Mucosa of descending colon (tissue), 3 donors: ENCODE data around the gene KLF1. TPM values are rescaled to one million over a fixed set of nuclear protein-coding genes. Genes with fewer than 3 reads are reported as not detected.
"Not testable (repeated sequence)": the region's sequence is repeated elsewhere in the genome, so short reads cannot be mapped to it uniquely, and the experiment has no call there.

Experiments
- ATAC-seq: fragments of 200-7000 bp; cut with Tn5 transposase; one replicate; pipeline ENCODE4 v1.9.1; 2020; ENCODE audit warnings: mild to moderate bottlenecking, moderate library complexity
- DNase-seq, 3 donors: peaks; one replicate each; pipeline ENCODE4 v3.0.0-alpha.2; 2020
- H3K36me3 ChIP-seq: fragments of 200-600 bp; one replicate; pipeline ENCODE4 v1.8.0; 2021; ENCODE audit warnings: low read depth, mild to moderate bottlenecking
- H3K4me1 ChIP-seq: fragments of 200-600 bp; one replicate; pipeline ENCODE4 v1.8.0; 2021; ENCODE audit warnings: low read depth, mild to moderate bottlenecking
- H3K4me3 ChIP-seq: fragments of 200-600 bp; one replicate; pipeline ENCODE4 v1.8.0; 2021; ENCODE audit warnings: mild to moderate bottlenecking
- H3K9me3 ChIP-seq: fragments of 200-600 bp; one replicate; pipeline ENCODE4 v1.8.0; 2021; ENCODE audit warnings: mild to moderate bottlenecking
- intact Hi-C, 2 donors: fragments of 100-400 bp; cut with DNase I in 1 of 2; cut with micrococcal nuclease in 1 of 2; formaldehyde crosslinking; loops; one replicate each; pipeline versions ENCODE4 v1.11.0 to v1.11.1; 2022; cut with DNase I, micrococcal nuclease
- total RNA-seq, 3 donors: library from RNA; stranded (reverse); fragmentation: NEBNext Ultra II Directional in 2 of 3; extraction: Animal tissue kit (Norgen Biotek cat#: 25700) in 2 of 3; gene quantifications; one replicate each; pipeline versions ENCODE4 v1.2.1 to v1.2.4, GENCODE V29; 2021 to 2023
- TF ChIP-seq, protein P1 (sequence below): fragments of 200-600 bp; IDR thresholded peaks from one replicate; pipeline ENCODE4 v1.8.0; 2022; ENCODE audit warnings: antibody characterized with exemption, mild to moderate bottlenecking
- donor health status: DM: no; HTN: no; CAD: no; lungs with moderate emphysema.
- donor health status: DM: no; HTN: no; CAD: no.
- donor health status: DM: no; HTN: yes; CAD: no.

The KLF1 gene
- total RNA-seq, 3 donors from 2014 or later = not detected

- TF ChIP-seq, protein P1, sequence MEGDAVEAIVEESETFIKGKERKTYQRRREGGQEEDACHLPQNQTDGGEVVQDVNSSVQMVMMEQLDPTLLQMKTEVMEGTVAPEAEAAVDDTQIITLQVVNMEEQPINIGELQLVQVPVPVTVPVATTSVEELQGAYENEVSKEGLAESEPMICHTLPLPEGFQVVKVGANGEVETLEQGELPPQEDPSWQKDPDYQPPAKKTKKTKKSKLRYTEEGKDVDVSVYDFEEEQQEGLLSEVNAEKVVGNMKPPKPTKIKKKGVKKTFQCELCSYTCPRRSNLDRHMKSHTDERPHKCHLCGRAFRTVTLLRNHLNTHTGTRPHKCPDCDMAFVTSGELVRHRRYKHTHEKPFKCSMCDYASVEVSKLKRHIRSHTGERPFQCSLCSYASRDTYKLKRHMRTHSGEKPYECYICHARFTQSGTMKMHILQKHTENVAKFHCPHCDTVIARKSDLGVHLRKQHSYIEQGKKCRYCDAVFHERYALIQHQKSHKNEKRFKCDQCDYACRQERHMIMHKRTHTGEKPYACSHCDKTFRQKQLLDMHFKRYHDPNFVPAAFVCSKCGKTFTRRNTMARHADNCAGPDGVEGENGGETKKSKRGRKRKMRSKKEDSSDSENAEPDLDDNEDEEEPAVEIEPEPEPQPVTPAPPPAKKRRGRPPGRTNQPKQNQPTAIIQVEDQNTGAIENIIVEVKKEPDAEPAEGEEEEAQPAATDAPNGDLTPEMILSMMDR = no peak
- Histone ChIP-seq H3K4me3 (no peak overlapping the region), H3K36me3 (no peaks in the 10 kb centered on the region), H3K4me1 (peaks cover 8% of the 10 kb centered on the region), H3K9me3 (no peaks in the 10 kb centered on the region)
- ATAC-seq (no peak), DNase-seq (no peak)
- intact Hi-C loops = no loop called here
Measured at GRCh38 chr19:12930002-12930645, 43.1 kb upstream of the KLF1 start.

DNA sequence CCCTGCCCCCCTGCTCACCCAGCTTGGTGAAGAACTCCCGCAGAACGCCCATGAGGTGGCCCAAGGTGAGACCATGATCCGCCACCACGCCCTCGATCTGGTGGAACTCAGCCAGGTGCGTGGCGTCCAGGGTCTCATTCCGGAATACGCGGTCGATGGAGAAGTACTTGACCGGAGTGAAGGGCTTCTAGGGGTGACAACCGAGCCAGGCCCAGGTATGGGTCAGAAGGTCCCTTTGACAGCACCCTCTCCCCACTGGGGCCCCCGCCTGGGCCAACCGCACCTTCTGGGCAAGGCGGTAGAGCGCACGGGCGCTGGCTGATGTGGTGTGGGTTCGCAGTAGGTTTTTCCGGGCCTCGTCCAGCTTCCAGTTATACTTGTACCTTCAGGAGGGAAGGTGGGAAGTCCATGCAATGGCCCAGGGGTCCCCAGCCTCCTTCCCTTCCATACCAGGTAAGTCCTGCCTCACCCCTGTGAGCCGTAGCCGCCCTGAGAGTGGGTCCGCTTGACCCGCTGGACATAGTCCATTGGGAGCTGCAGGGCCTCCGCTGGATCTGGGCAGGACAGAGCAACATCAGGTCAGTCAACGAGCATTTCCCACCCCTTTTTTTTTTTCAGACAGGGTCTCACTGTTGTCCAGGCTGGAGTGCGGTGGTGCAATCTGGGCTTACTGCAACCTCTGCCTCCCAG is 37.8 kb upstream of the KLF1 start:
- no peak for ATAC-seq
- no peak for DNase-seq
- H3K4me1 ChIP-seq = no peaks in the 10 kb centered on the region
- no peaks in the 10 kb centered on the region for H3K9me3 ChIP-seq
- TF ChIP-seq, protein P1 = no peak
- H3K36me3 ChIP-seq = peaks cover 7% of the 10 kb centered on the region
- no peak overlapping the region for H3K4me3 ChIP-seq
- intact Hi-C loops = no loop called here

DNA sequence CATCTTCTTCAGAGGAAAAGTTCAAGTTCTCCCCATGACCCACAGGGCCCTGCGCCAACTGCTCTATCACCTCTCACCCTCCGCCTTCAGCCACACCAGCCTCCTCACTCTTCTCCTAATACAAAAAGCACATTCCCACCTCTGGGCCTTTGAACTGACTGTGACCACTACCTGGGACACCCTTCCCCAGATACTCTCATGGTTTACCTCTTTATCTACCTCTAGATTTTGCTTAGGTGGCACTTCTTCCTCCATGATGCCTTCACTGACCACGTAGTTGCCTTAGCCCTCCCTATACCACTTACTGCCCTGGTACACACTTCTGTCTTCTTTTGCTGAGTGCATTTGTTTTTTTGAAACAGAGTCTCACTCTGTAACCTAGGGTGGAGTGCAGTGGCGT is 36.0 kb upstream of the KLF1 start:
- intact Hi-C loops = no loop called here
- Histone ChIP-seq H3K4me1 (peaks cover 8% of the 10 kb centered on the region), H3K9me3 (no peaks in the 10 kb centered on the region), H3K36me3 (peaks cover 7% of the 10 kb centered on the region), H3K4me3 (no peak overlapping the region)
- no peak for ATAC-seq
- TF ChIP-seq, protein P1 = no peak
- DNase-seq = no peak

DNA sequence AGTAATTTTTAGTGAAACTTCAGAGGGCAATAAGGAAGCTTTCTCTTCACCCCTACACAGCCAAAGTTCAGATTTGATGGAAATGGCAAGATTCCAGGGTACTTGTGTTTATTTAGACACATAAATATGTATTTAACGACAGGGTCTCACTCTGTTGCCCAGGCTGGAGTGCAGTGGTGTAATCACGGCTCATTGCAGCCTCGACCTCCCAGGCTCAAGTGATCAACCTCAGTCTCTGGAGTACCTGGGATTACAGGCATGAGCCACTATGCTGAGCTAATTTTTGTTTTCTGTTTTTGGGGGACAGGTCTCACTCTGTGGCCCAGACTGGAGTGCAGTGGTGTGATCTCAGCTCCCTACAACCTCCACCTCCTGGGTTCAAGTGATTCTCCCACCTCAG is 34.0 kb upstream of the KLF1 start:
- intact Hi-C loops = no loop called here
- peaks cover 7% of the 10 kb centered on the region for H3K36me3 ChIP-seq
- TF ChIP-seq, protein P1 = no peak
- H3K4me3 ChIP-seq = no peak overlapping the region
- DNase-seq (no peak), ATAC-seq (no peak)
- no peaks in the 10 kb centered on the region for H3K9me3 ChIP-seq
- peaks cover 8% of the 10 kb centered on the region for H3K4me1 ChIP-seq

- ATAC-seq (no peak), DNase-seq (no peak)
- H3K9me3 ChIP-seq = no peaks in the 10 kb centered on the region
- H3K36me3 ChIP-seq = peaks cover 5% of the 10 kb centered on the region
- intact Hi-C loops = no loop called here
- H3K4me3 ChIP-seq = no peak overlapping the region
- peaks cover 10% of the 10 kb centered on the region for H3K4me1 ChIP-seq
- TF ChIP-seq, protein P1 = no peak
Measured at GRCh38 chr19:12918253-12918652, 31.3 kb upstream of the KLF1 start.

DNA sequence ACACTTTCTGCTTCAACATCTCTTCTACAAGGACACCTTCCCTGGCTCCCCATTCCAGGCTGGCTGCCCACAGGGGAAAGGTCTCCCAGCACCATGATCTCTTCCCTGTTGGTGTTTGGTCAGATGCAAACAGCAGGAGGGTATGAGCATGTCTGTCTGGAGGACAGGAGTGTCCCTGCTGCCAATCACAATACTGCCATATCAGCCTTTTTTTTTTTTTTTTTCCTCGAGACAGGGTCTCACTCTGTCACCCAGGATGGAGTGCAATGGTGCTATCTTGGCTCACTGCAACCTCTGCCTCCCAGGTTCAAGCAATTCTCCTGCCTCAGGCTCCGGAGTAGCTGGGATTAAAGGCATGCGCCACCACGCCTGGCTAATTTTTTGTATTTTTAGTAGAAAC is 28.9 kb upstream of the KLF1 start:
- intact Hi-C loops, H3K36me3 ChIP-seq, ATAC-seq, DNase-seq, H3K4me3 ChIP-seq, H3K9me3 ChIP-seq: not testable (repeated sequence)
- peaks cover 17% of the 10 kb centered on the region for H3K4me1 ChIP-seq
